ENCODE results near the gene SPOUT1. TPM values are rescaled to one million over a fixed set of nuclear protein-coding genes. Genes with fewer than 3 reads are reported as not detected.
"Not testable (repeated sequence)": the region's sequence is repeated elsewhere in the genome, so short reads cannot be mapped to it uniquely, and the experiment has no call there.

The SPOUT1 gene
- total RNA-seq (10 to 100 TPM; 12.1 to 31.6 (median 25.9) TPM), polyA plus RNA-seq (10 to 100 TPM in 1 of 3 donors, 1 to 10 TPM in 2; 4.8 to 28.1 (median 5.8) TPM)

GRCh38 chr9:128829477-128830251 is at the start of gene SPOUT1:
Gene SPOUT1 (minus strand): TSS chr9:128829794. CDS start chr9:128829780, 14 bp downstream.
- TF ChIP-seq CTCF (IDR thresholded peaks at IDR 0.05) (no peak), EP300 (IDR thresholded peaks at IDR 0.05) (no peak), POLR2A (IDR thresholded peaks at IDR 0.05) (no peak), POLR2AphosphoS5 (IDR thresholded peaks at IDR 0.05) (peak in 3 of 4 donors; percentile 42 to 86 (median 83))
- Histone ChIP-seq H3K9me3 (no peaks in the 10 kb centered on the region), H3K36me3 (peaks cover 0 to 37% (median 6%) of the 10 kb centered on the region in 4 donors), H3K27ac (peak within 1 kb of the TSS; percentile 55 to 83 (median 78)), H3K4me1 (peaks cover 0 to 18% (median 15%) of the 10 kb centered on the region in 4 donors), H3K27me3 (no peaks in the 10 kb centered on the region), H3K4me3 (peak within 1 kb of the TSS; percentile 69 to 93 (median 83))
- DNase-seq: peak; percentile 96
- WGBS, 2 donors: 0 to 1% methylated on average over 56 of the region's 56 CpGs
- intact Hi-C loops (cut with DNase I): no loop called here

- 75 to 83% methylated on average over 5 of the region's 5 CpGs for WGBS, 2 donors
- Histone ChIP-seq H3K27ac (no peak overlapping the region), H3K9me3 (no peaks in the 10 kb centered on the region), H3K4me3 (no peak overlapping the region), H3K4me1 (peaks cover 0 to 12% (median 10%) of the 10 kb centered on the region in 4 donors), H3K36me3 (no peaks in the 10 kb centered on the region), H3K27me3 (no peaks in the 10 kb centered on the region)
- TF ChIP-seq POLR2AphosphoS5 (IDR thresholded peaks at IDR 0.05): no peak
- no peak for TF ChIP-seq CTCF (IDR thresholded peaks at IDR 0.05)
- intact Hi-C loops (cut with DNase I): no loop called here
- DNase-seq: no peak
Measured at GRCh38 chr9:128877852-128878251, 48.3 kb upstream of the SPOUT1 start.

GRCh38 chr9:128870941-128871265 is 41.3 kb upstream of the SPOUT1 start:
- H3K4me1 ChIP-seq; DNase-seq; H3K9me3 ChIP-seq; H3K4me3 ChIP-seq; H3K36me3 ChIP-seq; H3K27me3 ChIP-seq; intact Hi-C loops (cut with DNase I); H3K27ac ChIP-seq: not testable (repeated sequence)
- WGBS, 2 donors: 93 to 95% methylated on average over 7 of the region's 7 CpGs

- Histone ChIP-seq H3K27me3 (no peaks in the 10 kb centered on the region), H3K4me1 (no peaks in the 10 kb centered on the region), H3K36me3 (no peaks in the 10 kb centered on the region), H3K9me3 (no peaks in the 10 kb centered on the region), H3K27ac (no peak overlapping the region), H3K4me3 (no peak overlapping the region)
- intact Hi-C loops (cut with DNase I): no loop called here
- 94% methylated on average over 7 of the region's 7 CpGs for WGBS, 2 donors
- no peak for TF ChIP-seq EP300 (IDR thresholded peaks at IDR 0.05)
- no peak for TF ChIP-seq CTCF (IDR thresholded peaks at IDR 0.05)
- TF ChIP-seq POLR2A (IDR thresholded peaks at IDR 0.05): no peak
- TF ChIP-seq POLR2AphosphoS5 (IDR thresholded peaks at IDR 0.05): no peak
- no peak for DNase-seq
Measured at GRCh38 chr9:128870128-128870940, 40.7 kb upstream of the SPOUT1 start.

- Histone ChIP-seq H3K27me3 (no peaks in the 10 kb centered on the region), H3K27ac (no peak overlapping the region), H3K4me3 (no peak overlapping the region), H3K4me1 (no peaks in the 10 kb centered on the region), H3K9me3 (no peaks in the 10 kb centered on the region), H3K36me3 (no peaks in the 10 kb centered on the region)
- DNase-seq: peak; percentile 88
- WGBS, 2 donors: 21 to 26% methylated on average over 10 of the region's 10 CpGs
- intact Hi-C loops (cut with DNase I): loop anchor here (1.0 kb wide), 1 partner anchor 65 kb away; no protein-coding TSS in a partner anchor
- TF ChIP-seq POLR2AphosphoS5 (IDR thresholded peaks at IDR 0.05): no peak
- TF ChIP-seq CTCF (IDR thresholded peaks at IDR 0.05): peak; percentile 85 to 100 (median 94)
Measured at GRCh38 chr9:128863647-128864046, 34.1 kb upstream of the SPOUT1 start.

Data from sigmoid colon (tissue), 7 donors.